Measurements from ENCODE around the gene FBXO41. TPM values are rescaled to one million over a fixed set of nuclear protein-coding genes. Genes with fewer than 3 reads are reported as not detected.
A peak's percentile ranks its signal among the peaks of the same experiment; 100 is the strongest.

FBXO41 gene
- polyA plus RNA-seq, 1 of the 3 experiments (the other 2 are of a cell fraction): 3.1 TPM

- no peak for TF ChIP-seq USF2 (IDR thresholded peaks at IDR 0.05; ENCODE audit: borderline replicate concordance, low read depth, low read length)
- TF ChIP-seq SMC3 (IDR thresholded peaks at IDR 0.05; ENCODE audit: low read depth, low read length): no peak
- TF ChIP-seq MEF2A (IDR thresholded peaks at IDR 0.05; ENCODE audit: borderline replicate concordance, low read depth): no peak
- no peak for TF ChIP-seq FOXM1 (IDR thresholded peaks at IDR 0.05; ENCODE audit: low read depth)
- no peak for TF ChIP-seq FOSL2 (IDR thresholded peaks at IDR 0.05; ENCODE audit: borderline replicate concordance, low read depth)
- TF ChIP-seq CHD2 (IDR thresholded peaks at IDR 0.05; ENCODE audit: low read length, partially characterized antibody): no peak
- TF ChIP-seq NRF1 (IDR thresholded peaks at IDR 0.05; ENCODE audit: low read depth, low read length): no peak
- TF ChIP-seq GATA2 (CRISPR knock-in tag; IDR thresholded peaks at IDR 0.05): no peak
Observed at GRCh38 chr2:73237168-73237567, 47.1 kb downstream of the FBXO41 start (continued).

- H4K20me1 ChIP-seq (ENCODE audit: insufficient read depth): peaks cover 52% of the 10 kb centered on the region
- no peaks in the 10 kb centered on the region for H3K27me3 ChIP-seq (ENCODE audit: insufficient read depth)
- peaks cover 0 to 23% of the 10 kb centered on the region in 2 experiments; a peak in 3 of 4 replicates for H3K4me1 ChIP-seq (ENCODE audit: control insufficient read depth in 1 of 2, insufficient read depth in 2 of 2, low read depth in 1 of 2, low read length in 1 of 2)
- no peaks in the 10 kb centered on the region for H3K9me3 ChIP-seq
- WGBS (ENCODE audit: low lambda C conversion rate): 65% methylated on average over 11 of the region's 11 CpGs
- peak overlapping the region; percentile 98 for H3K4me2 ChIP-seq
- ChIA-PET POLR2A (interaction anchor here (1.0 to 2.7 kb wide), 2 partner anchors 9 to 21 kb away, joined by 4 to 8 read pairs; no protein-coding TSS in a partner anchor), CTCF (interaction anchor here (1.1 to 4.4 kb wide), 5 partner anchors 12 to 58 kb away, joined by 3 to 27 read pairs (median 8); partner anchors contain the start of gene EGR4)
- peak overlapping the region; percentile 96 for H3K9ac ChIP-seq
- no peaks in the 10 kb centered on the region for H3K9me2 ChIP-seq
- H3K36me3 ChIP-seq (replicated peaks in 1 of 2; ENCODE audit: control insufficient read depth in 1 of 2, insufficient read depth in 2 of 2, low read length in 1 of 2): peaks cover 14 to 30% of the 10 kb centered on the region in 2 experiments
- no peak overlapping the region for H2AFZ ChIP-seq (ENCODE audit: low read depth)
- H3K27ac ChIP-seq (ENCODE audit: low read depth in 2 of 2, low read length in 1 of 2): no peak overlapping the region; a peak in 1 of 4 replicates
- H3K4me3 ChIP-seq (ENCODE audit: low read depth in 2 of 2, low read length in 1 of 2): peak overlapping the region; percentile 96 to 99
- DNase-seq: no peak
- TF ChIP-seq POLR2AphosphoS5 (IDR thresholded peaks at IDR 0.05; ENCODE audit: low read depth, low read length) (no peak), NFIC (IDR thresholded peaks at IDR 0.05; ENCODE audit: borderline replicate concordance) (no peak), ZBTB33 (IDR thresholded peaks at IDR 0.05; ENCODE audit: borderline replicate concordance, low read depth) (no peak), PBX3 (IDR thresholded peaks at IDR 0.05) (no peak), FOXM1 (IDR thresholded peaks at IDR 0.05; ENCODE audit: low read depth) (no peak), EP300 (IDR thresholded peaks at IDR 0.05; ENCODE audit: borderline replicate concordance in 1 of 2, low read depth in 1 of 2, low read length in 1 of 2) (no peak)
- H3F3A ChIP-seq (replicated peaks; ENCODE audit: insufficient read depth): peaks cover 9% of the 10 kb centered on the region
- H3K79me2 ChIP-seq (ENCODE audit: insufficient read depth): peaks cover 64% of the 10 kb centered on the region
Observed at GRCh38 chr2:73235315-73236028, 48.8 kb downstream of the FBXO41 start.

Measured in SK-N-SH (cell line).